NCI-H2029 treated with DMSO at 0.1 percent for 48 hours (cell line): ENCODE results near the gene UMODL1.

Experiments
- DNase-seq: peaks from one replicate; lab custom pipeline; 2025; lab: John Stamatoyannopoulos, UW

Gene UMODL1

DNA sequence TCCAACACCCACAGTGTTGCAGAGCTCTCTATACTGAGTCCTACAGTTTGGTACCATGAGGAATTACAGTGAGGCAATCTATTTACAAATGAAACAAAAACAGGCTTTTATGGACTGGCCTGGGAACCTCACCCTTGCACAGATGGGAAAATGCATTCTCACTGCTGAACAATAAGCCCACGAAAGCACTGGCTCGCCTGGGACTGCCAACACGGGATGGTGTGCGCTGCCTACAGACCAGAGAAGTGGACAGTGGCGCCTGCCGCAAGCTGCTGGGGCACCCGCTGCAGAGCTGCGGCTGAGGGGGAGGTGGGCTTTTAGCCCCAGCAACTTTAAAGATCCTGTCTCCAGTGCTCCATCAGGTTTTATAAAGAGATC, 119.4 kb downstream of the UMODL1 start:
- no peak for DNase-seq

DNA sequence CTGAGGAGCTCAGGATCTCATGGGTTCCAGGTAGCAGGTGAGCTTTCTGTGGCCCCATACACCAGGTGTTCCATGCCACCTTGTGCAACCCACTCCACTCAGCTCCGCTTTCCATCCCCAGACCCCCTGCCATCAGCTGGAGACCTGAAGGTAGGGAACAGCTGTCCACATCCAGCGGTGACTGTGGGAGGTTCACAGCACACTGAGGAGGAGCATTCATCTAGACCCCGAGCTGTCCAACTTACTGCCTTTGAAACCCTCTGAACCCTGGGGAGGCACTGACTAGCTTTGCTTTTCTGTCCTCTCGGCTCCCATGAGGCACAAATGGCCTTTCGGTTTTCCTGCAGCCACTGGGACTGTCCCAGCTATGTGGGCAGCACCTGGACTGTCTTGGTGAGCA, 119.9 kb downstream of the UMODL1 start:
- no peak for DNase-seq

DNA sequence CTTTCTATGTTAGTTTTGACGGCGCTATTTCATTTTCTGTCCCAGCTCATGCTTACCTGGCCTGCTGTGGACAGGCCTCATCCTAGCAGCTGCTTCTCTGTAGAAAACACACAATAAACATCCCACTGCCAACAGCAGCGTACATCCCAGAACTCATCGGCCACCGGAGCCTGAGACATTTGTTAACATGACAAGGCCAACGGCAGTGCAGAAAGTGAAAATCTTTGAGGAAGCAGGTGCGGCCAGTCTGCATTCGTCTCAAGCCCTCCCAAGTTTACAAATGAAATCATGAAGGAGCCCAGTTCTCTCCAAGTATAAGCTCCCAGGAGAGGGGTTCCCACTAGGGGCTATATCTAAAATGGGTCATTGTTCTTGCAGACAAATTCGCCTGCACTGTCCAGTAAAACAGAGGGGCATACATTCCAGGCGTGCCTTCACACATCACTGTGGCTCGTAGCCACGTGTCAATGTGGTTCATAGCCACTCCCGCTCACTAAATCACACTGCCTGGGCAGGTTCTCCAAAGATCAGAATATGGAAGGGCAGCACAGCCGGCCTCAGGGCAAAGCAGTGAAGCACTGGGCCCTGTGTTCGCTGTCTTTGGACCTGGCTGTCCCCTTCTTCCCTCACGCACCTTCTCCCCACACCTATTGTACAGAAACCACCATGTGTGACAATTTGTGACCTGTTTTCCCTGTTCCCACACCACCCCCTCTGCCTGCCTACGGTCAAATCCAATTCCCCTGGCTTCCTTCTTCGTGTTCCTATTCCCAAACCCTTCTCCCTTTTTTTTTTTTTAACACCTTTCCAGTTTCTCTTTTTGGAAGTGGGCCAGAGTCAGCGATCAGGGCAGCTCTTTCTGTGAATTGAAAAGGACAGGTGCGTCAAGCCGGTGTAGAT, 120.8 kb downstream of the UMODL1 start:
- DNase-seq, result no peak
